ENCODE results near the gene FGF4.

Gene FGF4

DNA sequence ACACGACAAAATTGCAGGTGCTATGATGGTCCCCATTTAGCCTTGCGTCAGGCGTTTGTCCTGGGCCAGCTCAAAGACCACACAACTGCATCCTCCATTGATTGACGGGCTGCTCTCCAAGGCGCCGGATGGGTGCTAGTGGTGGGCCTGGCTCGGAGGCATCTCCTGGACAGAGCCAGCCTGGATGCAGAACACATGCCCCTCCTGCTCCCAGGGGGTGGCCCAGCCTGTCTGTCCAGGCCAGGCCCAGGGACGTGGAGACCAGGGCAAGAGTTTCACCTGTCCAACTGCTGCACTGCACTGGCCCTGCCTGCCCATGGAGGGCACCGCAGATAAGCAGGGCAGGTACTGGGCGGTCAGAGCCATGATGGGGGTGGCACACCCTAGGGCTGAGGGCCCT, 47.9 kb downstream of the FGF4 start:
- TF ChIP-seq, protein P1, sequence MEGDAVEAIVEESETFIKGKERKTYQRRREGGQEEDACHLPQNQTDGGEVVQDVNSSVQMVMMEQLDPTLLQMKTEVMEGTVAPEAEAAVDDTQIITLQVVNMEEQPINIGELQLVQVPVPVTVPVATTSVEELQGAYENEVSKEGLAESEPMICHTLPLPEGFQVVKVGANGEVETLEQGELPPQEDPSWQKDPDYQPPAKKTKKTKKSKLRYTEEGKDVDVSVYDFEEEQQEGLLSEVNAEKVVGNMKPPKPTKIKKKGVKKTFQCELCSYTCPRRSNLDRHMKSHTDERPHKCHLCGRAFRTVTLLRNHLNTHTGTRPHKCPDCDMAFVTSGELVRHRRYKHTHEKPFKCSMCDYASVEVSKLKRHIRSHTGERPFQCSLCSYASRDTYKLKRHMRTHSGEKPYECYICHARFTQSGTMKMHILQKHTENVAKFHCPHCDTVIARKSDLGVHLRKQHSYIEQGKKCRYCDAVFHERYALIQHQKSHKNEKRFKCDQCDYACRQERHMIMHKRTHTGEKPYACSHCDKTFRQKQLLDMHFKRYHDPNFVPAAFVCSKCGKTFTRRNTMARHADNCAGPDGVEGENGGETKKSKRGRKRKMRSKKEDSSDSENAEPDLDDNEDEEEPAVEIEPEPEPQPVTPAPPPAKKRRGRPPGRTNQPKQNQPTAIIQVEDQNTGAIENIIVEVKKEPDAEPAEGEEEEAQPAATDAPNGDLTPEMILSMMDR (IDR thresholded peaks at IDR 0.05; ENCODE audit: low read depth, low read length): no peak
- no peak overlapping the region for H3K4me3 ChIP-seq (ENCODE audit: low read depth, low read length)

DNA sequence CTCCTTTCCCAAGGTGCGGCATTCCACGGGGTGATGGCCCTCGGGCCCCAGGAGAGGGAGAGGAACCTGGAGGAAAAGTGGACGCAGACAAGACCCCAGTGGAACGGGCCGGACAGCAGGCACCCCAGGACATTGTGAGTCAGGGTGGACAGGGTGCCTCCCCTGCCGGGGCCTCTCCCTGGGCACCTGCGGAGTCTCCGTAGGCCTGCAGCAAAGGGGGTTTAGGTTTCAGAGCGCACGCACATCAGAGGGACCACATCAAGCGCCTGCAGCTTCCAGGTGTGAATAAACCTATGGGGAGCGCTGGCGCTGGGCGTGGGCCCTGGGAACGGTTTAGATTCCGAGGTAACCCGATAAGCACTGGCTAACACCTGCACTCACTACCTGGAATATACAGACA, 48.7 kb downstream of the FGF4 start:
- TF ChIP-seq, protein P1 (IDR thresholded peaks at IDR 0.05; ENCODE audit: low read depth, low read length): no peak

DNA sequence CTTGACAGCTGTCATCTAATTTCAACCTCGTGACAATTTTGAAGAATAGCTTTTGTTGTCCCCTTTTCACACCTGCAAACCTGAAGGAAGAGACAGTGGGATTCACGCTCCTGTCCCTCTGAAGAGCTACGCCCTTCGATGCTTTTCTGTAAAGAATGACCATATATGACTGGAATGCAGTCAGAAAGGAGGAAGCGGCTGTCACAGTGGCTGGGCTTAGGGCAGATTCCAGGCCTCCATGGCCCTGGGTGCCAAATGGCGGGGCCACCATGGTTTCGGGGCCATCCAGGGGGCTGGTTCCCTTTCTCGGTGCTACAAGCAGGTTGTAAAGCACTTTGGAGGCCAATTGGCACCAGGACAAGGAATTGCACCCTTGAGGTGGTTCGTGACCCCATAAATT, 49.1 kb downstream of the FGF4 start:
- TF ChIP-seq, protein P1 (IDR thresholded peaks at IDR 0.05; ENCODE audit: low read depth, low read length): no peak

More for the DNA sequence above, 48.7 kb downstream of the FGF4 start:
- no peak overlapping the region for H3K4me3 ChIP-seq (ENCODE audit: low read depth, low read length)

DNA sequence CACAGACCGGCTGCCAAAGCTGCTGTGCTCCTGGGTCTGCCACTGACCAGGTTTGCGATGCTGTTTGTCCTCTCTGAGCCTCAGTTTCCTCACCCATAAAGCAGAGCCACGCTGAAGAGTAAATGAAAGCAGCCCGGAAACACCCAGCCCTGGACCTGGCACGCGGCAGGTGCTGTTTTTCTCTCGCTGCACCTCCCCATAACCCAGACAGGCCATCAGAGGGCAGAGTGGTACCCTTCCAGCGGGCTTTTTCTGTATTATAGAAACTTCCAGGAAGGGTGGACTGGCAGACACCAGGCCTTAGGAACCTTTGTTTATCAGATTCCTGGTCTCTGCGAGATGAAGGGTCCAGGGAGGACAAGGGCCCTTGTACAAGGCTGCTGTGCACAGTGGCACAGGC, 53.4 kb downstream of the FGF4 start:
- TF ChIP-seq, protein P1 (IDR thresholded peaks at IDR 0.05; ENCODE audit: low read depth, low read length): peak; percentile 12; the same call in 1 of the 2 replicates
- H3K4me3 ChIP-seq (ENCODE audit: low read depth, low read length): no peak overlapping the region

More for the DNA sequence above, 49.1 kb downstream of the FGF4 start:
- H3K4me3 ChIP-seq (ENCODE audit: low read depth, low read length): no peak overlapping the region

DNA sequence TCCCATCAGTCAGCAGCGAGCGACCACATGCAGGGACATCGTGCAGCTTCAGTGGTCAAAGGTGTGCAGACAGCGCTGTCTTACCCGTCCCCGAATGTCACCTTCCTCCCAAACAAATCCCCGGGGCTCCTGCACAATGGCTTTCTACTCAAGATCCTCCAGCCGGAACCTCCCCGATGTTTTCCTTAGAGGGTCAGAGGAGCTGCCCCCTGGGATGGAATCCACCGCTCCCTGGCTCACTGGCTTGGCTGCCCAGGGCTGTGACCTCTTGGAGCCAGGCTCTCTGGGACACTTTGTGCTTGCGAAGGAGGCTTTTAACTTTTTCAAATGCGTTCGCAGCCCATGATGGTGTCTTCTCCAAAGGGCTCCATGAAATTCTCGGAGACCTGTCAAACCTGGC, 54.0 kb downstream of the FGF4 start:
- H3K4me3 ChIP-seq (ENCODE audit: low read depth, low read length): no peak overlapping the region
- TF ChIP-seq, protein P1 (IDR thresholded peaks at IDR 0.05; ENCODE audit: low read depth, low read length): no peak

All from WI38 (cell line).